GM21529 (cell line): ENCODE data around the gene ZNF385A.

ENCODE experiments used
- ATAC-seq: cut with Tn5 transposase; IDR thresholded peaks from one replicate; pipeline ENCODE4 v1.9.1; 2021; ENCODE audit not compliant: unreplicated experiment

The ZNF385A gene

GRCh38 chr12:54376596-54376995, 7.9 kb downstream of the ZNF385A start:
- ATAC-seq = no peak

- ATAC-seq = no peak
Measured at GRCh38 chr12:54375259-54375579, 9.3 kb downstream of the ZNF385A start.

- ATAC-seq = no peak
Measured at GRCh38 chr12:54374562-54375258, 9.8 kb downstream of the ZNF385A start.

GRCh38 chr12:54373649-54374561, 10.6 kb downstream of the ZNF385A start:
- no peak for ATAC-seq

GRCh38 chr12:54372113-54372806, 12.3 kb downstream of the ZNF385A start:
- ATAC-seq = no peak

GRCh38 chr12:54371328-54372112, 13.0 kb downstream of the ZNF385A start:
- no peak for ATAC-seq

- no peak for ATAC-seq
Measured at GRCh38 chr12:54370171-54370730, 14.3 kb downstream of the ZNF385A start.

- ATAC-seq = no peak
Measured at GRCh38 chr12:54369597-54370131, 14.9 kb downstream of the ZNF385A start.

GRCh38 chr12:54368709-54369596, 15.6 kb downstream of the ZNF385A start:
- ATAC-seq = peak; percentile 74

GRCh38 chr12:54368025-54368708, 16.4 kb downstream of the ZNF385A start:
- ATAC-seq = peak; percentile 16

GRCh38 chr12:54364413-54364812, 20.1 kb downstream of the ZNF385A start, which contains the start of gene GPR84:
Gene GPR84, minus strand, starts transcription at chr12:54364486. Its CDS starts 635 bp downstream, at chr12:54363851.
- ATAC-seq = peak; percentile 57

GRCh38 chr12:54363618-54364017, 20.9 kb downstream of the ZNF385A start:
- ATAC-seq = no peak

- no peak for ATAC-seq
Measured at GRCh38 chr12:54363047-54363446, 21.5 kb downstream of the ZNF385A start.

- ATAC-seq = no peak
Measured at GRCh38 chr12:54360717-54361456, 23.6 kb downstream of the ZNF385A start.

GRCh38 chr12:54359762-54360351, 24.7 kb downstream of the ZNF385A start:
- ATAC-seq = no peak

- peak; percentile 97 for ATAC-seq
Measured at GRCh38 chr12:54358945-54359761, 25.4 kb downstream of the ZNF385A start.
